Fibroblast of skin of back (primary cell): Measurements from ENCODE around the gene PRR4. TPM values are rescaled to one million over a fixed set of nuclear protein-coding genes. Genes with fewer than 3 reads are reported as not detected.

Source experiments
- DNase-seq: peaks from one replicate; pipeline ENCODE4 v3.0.0-alpha.2; 2013
- polyA plus RNA-seq, 2 experiments: library from polyadenylated mRNA; unstranded; fragments of 120-200 nt; gene quantifications; one replicate each; pipeline ENCODE4 v1.2.1, GENCODE V29; 2013; ENCODE audit not compliant: insufficient read length in 2 of 2

PRR4 gene, protein sequence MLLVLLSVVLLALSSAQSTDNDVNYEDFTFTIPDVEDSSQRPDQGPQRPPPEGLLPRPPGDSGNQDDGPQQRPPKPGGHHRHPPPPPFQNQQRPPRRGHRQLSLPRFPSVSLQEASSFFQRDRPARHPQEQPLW
- polyA plus RNA-seq (2013, experiment 1 of 2; ENCODE audit: insufficient read length), result 0.74 TPM
- polyA plus RNA-seq (2013, experiment 2 of 2; ENCODE audit: insufficient read length), result 1.0 TPM

DNA sequence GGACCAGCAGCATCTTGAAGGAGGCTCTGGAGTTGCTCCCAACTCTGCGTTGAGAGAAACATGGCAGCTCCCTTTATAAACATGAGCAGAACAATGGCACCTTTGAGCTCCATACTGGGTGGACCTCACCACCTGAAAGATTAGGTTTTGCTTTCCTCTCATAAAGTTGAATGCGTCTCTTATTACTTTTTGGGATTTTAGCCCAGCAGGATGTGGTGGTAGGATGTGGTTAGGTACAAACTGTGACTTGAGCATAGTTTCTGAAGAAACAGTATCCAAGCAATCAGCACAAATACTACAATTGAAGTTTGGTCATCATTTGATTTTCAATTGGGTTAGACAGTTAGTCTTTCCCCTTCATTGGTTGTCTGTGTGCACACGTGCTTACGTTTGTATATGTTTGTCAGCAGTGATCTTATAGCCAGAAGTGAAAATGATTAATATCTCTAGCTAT lies at the start of gene PRR4:
PRR4 (minus strand) TSS at position 51 of the 454 bp plus-strand sequence; CDS start at position 13, 38 bp downstream.
- DNase-seq, result no peak

DNA sequence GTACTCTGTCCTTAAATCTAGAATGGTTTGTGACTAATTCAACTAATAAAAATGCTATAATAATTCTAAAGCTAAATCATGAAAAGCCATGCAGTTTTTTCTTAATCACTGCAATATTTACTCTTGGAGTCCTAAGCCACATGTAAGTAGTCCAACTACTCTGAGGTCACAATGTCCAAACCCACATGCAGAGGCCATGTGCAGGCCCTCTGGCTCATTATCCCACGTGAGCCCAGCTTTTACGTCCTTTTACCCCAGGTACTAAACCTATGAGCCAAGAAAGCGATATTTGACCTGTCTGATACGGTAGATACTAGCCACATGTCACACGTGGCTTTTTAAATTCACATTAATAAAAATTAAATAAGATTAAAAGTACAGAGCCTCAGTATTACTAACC lies 47.6 kb upstream of the PRR4 start:
- no peak for DNase-seq

DNA sequence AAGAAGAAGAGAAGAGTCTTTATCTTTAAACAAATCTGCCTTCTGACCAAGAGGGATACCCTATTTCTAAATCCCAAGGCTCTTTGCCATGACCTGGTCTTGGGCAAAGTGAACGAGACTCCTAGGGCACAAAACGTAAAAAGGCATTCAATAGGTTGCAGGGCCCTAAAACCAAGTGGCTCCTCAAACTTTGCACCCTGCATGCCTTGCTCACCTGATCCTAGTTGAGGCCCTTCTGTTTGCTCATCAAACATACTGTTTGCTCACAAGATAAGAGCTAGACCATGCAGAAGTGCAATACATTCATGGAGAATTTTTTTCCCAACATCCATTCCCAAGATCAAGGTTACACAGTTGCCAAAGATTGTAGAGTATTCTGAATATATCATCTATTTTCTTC lies 42.7 kb upstream of the PRR4 start:
- DNase-seq, result no peak

DNA sequence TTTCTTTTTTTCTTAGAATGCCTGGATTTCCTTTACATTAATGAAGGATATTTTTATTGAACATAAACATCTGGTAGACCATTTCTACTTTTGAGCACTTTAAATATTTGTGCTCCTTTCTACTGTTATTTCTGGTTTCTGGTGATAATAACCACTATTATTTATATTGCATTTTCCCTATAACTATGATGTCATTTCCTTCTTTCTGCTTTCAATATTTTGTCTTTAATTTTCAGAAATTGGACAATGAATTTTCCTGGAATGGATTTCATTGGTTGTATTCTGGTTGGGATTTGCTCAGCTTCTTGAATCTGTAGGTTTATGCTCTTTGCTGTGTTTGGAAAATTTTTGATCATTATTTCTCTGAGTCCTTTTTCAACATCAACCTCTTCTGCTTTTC lies 40.0 kb upstream of the PRR4 start:
- no peak for DNase-seq

DNA sequence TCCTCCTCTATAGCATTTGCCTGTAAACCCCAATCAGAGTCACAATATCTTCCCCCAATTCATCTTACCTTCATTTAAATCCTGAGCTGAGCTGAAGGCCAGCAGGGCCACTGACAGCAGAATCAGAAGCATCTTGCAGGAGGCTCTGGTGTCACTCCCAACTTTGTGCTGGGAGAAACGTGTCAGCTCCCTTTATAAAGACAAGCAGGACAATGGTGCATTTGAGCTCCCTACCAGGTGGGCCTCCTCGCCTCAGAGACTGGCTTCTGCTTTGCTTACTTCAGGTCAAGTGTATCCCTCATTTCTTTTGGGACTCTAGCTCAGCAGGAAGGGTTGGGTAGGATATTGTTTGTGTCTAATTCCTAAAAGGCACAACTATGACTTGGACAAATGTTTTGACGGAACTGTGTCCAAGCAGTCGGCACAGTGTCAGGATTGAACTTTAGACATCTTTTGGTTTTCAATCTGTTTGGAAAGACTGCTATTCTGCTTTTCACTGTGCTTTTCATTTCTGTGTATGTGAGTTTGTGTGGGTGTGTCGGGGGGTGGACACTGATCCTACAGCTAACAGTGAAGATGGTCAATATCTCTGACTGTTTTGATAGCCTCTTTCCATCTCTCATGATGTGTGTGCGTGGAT lies 34.9 kb upstream of the PRR4 start, which contains the start of gene PRH1:
PRH1 (minus strand) TSS at position 170 of the 640 bp plus-strand sequence; CDS start at position 132, 38 bp downstream.
- no peak for DNase-seq

DNA sequence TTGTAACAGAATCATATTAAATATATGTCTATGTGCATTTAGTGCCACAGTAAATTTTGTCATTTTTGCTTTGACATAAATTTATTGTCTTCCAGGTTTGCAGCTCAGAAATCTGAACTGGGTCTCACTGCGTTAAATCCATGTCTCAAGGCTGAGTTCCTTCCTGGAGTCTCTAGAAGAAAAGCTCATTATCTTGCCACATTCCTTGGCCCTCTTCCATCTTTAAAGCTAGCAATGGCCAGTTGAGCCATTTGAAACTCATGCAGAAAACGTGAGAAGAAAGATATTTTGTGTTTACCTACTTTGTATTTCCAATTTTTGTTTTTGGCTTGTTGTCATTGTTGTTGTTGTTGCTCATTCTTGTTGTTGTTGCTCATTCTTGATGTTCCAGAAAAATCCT lies 24.1 kb upstream of the PRR4 start:
- peak; percentile 11 for DNase-seq

DNA sequence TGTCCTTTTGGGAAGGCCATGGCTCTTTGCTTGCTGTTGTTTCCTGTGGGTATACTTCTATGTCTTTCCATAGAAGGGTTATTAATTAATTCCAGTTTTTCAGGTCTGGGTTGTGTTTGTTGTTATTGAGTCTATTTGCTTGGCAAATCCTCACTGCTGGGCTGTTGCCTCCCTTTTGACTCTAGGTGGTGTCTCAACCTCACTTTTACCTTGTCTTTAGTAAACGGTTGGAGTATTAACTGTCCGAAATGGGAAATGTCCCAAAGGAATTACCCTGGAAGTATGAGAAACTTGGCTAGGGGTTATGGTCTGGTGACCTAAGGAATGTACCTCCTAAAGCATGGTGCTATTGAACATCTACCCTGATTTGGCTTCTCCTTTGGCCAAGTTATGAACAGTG lies 18.1 kb upstream of the PRR4 start:
- DNase-seq, result no peak

DNA sequence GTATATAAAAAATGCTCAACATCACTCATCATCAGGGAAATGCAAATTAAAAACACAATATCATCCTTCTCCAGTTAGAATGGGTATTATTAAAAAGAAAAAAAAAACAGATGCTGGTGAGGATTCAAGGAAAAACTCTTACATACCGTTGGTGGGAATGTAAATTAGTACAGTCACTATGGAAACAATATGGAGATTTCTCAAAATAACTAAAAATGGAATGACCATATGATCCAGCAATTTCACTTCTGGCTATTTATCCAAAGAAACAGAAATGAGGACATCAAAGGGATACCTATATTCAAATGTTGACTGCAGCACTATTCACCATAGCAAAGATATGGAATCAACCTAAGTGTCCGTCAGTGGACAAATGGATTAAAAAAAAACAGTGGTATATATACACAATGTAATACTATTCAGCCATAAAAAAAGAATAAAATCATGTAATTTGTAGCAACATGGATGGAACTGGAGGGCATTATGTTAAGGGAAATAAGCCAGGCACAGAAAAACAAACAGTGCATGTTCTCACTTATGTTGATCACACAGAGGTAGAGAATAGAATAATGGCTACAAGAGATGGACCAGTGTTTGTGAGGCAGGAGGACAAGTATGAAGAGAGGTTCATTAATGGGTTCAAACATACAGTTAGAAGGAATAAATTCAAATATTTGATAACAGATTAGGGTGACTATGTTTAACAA lies 14.4 kb upstream of the PRR4 start:
- peak; percentile 20 for DNase-seq

DNA sequence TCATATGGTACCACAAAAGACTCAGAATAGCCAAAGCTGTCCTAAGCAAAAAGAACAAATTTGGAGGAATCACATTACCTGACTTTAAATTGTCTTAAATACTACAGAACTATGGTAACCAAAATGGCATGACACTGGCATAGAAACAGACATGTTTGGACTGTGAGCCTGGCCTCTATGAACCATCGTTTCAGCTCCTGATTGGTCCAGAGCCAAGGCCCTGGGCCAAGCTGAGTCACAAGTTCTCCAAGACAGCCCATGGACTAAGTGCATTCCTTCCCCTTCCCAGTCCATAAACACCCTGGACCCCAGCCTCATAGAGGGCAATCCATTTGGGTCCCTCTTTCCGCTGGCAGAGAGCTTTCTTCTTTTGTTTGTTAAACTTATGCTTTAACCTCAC lies 12.1 kb upstream of the PRR4 start:
- peak; percentile 15 for DNase-seq

DNA sequence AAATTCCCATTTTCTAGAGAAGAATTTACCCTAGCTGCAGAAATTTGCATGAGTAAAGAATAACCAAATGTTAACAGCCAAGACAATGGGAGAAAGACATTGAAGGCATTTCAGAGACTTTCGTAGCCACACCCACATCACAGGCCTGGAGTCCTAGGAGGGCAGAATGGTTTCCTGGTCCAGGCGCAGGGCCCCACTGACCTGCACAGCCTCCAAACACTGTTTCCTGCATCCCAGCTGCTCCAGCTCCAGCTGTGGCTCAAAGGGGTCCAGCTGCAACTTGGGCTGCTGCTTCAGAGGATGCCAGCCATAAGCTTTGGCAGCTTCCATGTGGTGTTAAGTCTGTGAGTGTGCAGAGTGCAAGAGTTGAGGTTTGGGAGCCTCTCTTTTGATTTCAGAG lies 6.5 kb upstream of the PRR4 start:
- DNase-seq, result no peak

DNA sequence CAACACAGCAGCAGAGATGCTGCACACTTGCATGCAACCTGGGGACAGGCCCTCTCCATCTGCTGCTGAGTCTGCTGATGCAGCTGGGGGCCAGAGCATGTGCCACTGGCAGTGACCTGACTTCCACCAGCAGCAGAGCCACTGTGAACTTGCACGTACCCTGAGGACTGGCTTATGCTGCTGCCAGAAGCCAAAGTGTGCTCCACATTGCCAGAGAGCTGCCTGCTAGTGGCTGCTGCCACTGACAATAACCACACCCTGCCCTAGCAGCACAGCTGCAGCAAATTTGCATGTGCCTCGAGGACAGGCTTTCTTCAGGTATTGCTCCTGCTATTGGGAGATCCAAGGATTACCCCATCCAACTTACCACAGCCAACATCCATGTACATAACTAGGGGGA lies 4.5 kb upstream of the PRR4 start:
- no peak for DNase-seq

DNA sequence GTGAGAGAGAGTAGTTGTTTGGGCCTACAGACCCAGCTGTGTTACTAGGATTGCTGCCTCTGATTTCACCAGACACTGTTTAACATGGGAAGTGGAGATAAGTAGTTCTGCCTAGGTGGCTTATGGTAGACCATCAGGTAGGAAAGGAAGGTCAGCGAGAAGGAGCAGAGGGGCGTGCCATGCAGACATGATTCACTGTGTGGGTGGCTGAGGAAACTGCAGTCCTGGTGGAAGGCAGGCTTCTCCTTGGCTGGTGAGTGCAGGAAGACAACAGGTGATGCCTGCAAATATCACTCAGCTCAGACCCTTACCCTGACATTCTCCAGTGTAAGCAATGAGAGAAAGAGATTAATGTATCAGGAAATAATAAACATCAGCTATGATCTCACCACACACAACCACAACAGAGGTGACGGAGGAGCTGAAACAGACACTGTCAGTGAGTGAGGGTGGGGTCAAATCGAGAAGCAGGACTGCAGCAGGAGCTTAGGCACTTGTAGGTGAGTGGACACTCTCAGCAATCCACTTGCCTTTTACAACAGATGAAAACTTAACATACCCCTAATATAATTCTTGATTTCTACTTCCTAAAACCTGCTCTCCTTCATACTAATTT lies 2.1 kb upstream of the PRR4 start:
- DNase-seq, result no peak

DNA sequence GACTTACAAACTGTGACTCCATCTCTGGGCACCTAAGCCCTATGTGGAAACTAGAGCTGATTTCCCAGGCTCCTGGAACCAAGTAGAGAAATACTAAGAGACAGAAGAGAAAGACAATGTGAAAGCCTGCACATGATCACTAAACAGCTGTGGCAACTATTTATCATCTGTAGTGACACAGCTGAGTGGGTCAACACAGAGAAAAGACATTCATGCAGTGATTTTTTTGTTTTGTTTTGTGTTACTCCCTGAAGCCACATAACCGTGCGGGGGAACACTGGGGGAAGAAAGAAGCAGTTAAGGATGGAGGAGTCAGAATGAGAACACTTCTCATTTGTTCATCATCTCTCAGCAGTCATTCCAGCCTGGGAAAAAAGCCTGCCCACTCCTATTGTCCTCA lies 1.5 kb downstream of the PRR4 start:
- DNase-seq, result no peak

DNA sequence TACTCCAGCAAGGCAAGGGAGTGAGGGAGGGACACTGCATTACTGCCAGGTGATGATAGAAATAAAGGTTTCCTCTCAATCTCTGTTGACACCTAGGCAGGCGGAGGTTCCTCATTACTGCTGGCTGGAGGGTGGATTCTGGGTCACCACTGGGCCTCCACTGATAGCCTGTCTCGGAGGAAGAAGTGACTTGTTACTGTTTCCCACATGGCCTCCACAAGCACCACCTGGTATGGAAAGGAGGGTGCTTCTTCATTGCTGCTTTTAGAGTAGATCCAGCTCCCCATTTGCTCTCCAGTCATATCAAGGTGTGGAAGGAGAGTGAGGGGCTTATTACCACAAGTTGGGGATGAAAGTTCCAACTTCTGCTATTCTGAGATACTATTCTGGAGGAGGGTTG lies 6.4 kb downstream of the PRR4 start:
- no peak for DNase-seq

DNA sequence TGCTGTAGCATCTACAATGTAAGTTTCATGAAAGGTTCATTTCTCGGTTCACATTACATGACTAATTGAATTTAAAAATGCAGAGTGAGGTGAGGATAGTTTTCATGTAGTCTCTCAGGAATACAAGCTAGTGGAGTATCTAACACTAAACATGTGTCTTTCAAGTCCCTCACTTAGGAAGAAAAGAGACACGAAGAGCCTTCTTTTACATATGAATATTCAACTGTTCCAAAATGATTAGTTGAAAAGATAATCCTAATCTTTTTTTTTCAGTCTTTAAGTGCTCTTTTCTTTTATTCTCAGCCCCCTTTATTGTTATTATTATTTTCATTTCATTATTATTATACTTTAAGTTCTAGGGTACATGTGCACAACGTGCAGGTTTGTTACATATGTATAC lies 10.8 kb downstream of the PRR4 start:
- DNase-seq, result no peak

DNA sequence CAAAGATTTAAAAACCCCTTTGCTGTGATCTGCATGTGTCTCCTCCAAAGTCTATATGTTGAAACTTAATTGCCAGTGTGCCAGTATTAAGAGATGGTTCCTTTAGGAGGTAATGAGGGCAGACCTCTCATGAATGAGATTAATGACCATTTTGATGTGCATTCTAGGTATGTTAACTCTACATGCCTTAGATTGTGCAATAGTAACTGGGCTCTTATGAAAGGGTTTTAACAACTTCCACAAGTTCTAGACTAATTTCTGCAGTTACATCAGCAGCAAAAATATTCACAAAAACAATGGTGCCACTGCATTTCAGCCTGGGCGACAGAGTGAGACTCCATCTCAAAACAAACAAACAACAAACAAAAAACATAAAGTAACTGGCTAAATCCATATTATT lies 19.3 kb downstream of the PRR4 start:
- no peak for DNase-seq

DNA sequence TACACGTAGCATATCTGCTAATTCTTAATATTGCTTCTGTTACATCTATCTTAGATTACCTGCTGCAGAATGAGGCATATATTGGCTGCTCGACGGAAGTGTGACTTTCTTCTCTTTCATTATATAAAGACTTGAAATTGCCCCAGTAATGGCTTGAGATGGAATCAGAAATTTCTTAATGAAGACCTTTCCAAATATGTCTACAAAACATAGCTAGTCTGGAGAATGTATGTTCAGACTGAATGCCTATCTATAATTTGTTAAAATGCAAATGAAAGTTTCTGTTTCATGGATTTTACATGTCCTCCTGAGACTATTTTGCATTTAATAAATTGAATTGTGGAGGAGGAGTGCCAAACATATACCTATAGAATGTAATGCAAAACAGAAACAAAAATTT lies 23.0 kb downstream of the PRR4 start, which contains the start of gene TAS2R10:
TAS2R10 (minus strand) TSS at position 101 of the 400 bp plus-strand sequence; CDS start at position 12, 89 bp downstream.
- no peak for DNase-seq

DNA sequence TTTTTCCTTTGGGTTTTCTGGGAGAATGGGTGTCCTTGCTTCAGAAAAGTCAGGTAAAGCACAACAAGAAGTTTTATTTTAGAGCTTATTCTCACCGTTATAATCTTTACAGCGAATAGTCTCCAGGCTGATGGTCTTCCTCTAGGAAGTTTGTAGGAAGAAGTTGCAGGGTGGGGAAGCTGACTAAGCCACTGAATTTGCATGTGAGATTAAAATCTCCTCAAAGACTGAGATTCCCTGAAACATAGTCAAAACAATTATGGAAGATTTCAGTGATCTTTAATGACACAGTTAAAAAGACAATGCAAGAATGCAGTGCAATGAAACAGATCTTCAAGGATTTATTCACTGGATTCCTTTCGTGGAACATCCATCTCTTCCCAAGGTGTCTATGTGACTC lies 24.3 kb downstream of the PRR4 start:
- DNase-seq, result no peak

DNA sequence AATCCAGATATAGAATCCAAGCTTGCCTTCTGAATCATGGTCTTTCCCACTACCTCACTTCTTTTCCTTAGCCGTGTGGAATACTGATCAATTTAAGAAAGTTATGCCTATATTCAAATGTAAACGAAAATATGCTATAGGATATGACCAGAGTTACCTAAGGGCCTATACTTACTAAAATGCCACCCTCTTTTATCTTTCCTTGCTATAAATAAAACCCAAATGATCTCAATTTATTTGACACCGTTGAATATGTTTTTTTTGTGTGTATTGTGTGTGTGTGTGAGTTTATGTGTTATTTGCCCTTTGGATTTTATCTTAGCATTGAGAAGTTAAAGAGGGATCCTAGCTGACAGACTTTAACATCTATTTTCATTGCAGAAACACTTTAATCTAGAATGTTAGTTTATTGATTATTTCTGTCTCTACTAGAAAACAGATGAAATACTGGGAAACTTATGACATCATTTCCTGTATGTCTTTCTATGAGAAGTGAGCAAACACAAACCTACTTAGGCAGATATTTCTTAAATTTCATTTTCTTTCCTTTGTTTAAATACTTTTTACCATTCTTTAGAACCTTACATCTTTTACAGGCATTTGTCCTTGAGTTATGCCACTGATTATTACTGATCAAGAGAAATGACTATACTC lies 37.3 kb downstream of the PRR4 start:
- DNase-seq, result no peak

DNA sequence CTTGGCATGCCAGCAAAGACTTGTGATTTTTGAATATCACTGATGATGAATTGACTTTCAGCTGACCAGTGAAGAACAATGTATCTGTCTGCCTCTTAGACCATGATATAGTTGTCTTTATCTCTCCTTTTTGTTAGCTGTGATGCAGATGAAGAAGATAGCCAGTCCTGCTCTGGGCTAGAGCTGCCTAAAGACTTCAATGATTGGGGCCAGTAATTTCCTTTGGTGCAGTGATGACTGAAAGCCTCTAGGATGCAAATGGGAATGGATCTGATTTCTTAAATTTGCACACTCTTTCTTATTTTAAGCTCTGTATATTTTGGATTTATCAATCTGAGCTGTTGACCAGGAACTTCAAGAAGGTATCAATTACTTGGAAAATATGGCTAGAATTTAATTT lies 39.2 kb downstream of the PRR4 start, which contains the start of gene TAS2R9:
TAS2R9 (minus strand) TSS at position 101 of the 400 bp plus-strand sequence; CDS start at position 8, 93 bp downstream.
- no peak for DNase-seq

DNA sequence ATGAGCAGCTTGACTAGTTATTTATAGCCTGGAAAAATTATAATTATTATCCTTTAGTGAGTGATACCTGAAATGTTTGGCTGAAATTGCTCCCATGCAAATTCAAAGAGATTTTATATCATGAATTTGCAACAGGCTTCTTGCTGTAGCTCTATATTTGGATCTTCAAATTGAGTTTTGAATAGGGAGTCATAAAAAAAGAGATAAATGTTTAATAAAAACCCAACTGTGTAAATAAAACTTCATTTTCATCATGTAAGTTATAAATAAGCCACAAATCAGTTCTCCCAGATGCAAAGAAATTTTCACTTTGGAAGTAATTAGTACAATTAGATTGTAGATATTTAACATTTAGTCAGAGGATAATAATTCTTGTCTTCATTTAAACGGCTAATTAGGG lies 42.1 kb downstream of the PRR4 start, which contains the start of gene TAS2R8:
TAS2R8 (minus strand) TSS at position 101 of the 400 bp plus-strand sequence. CDS start 306 bp downstream, outside the sequence.
- no peak for DNase-seq

DNA sequence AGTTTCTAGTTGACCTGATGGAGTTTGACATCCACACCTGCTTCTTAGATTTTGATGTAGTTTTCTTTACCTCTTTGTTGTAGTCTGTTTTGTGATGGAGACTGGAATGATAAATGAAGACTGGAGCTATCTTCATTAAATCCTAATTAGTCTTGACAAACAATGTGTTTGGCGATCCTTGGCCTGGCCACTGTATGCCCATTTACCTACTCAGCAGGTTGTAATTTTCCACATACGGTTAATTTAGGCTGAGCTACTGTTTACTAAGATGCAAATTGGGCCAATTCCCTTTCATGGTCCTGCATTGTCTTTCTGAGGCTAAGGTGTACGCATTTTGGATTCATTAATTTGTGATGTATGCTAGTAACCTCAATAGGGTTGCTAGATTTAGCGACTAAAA lies 46.7 kb downstream of the PRR4 start, which contains the start of gene TAS2R7:
TAS2R7 (minus strand) TSS at position 41 of the 400 bp plus-strand sequence. CDS start 57 bp downstream, outside the sequence.
- DNase-seq, result no peak
